GM18502 (cell line): ENCODE results near the gene PEX1.
"Not testable (repeated sequence)": the region's sequence is repeated elsewhere in the genome, so short reads cannot be mapped to it uniquely, and the experiment has no call there.

Experiments
- ATAC-seq: cut with Tn5 transposase; IDR thresholded peaks from one replicate; pipeline ENCODE4 v1.9.1; 2021; ENCODE audit warnings: mild to moderate bottlenecking; ENCODE audit not compliant: unreplicated experiment, poor library complexity

The PEX1 gene

DNA sequence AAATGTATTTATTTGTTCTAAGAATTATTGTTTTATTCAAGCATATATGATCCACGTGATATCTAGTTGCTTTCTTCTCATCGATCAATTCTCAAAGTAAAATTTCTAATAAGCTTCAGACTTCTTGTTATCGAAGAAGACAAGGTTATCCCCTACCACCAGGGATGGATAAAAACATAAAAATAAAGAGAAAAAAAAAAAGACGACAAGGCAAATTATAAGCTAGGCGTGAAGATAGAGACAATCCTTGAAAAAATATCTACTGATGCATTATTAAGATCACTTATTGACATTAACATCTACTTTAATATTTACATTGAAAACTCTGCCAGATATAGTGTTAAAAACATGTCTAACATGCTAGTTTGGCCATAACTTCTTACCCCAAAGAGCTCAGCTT is 19.4 kb downstream of the PEX1 start:
- no peak for ATAC-seq

DNA sequence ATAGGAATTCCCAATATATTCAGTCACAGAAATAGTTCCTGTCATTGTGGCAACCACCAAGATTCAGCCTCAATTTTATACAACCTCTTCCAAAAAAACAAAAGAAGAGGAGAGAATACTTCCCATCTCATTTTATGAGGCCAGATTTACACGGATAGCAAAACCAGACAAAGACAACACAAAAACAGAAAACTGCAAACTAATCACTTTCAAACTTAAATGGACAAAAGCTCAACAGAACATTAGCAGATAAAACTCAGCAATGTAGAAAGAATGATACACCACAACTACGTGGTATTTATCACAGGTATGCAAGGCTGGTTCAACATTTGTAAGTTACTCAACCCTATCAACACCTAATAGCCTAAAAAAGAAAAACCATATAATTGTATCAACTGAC is 22.0 kb downstream of the PEX1 start:
- no peak for ATAC-seq

DNA sequence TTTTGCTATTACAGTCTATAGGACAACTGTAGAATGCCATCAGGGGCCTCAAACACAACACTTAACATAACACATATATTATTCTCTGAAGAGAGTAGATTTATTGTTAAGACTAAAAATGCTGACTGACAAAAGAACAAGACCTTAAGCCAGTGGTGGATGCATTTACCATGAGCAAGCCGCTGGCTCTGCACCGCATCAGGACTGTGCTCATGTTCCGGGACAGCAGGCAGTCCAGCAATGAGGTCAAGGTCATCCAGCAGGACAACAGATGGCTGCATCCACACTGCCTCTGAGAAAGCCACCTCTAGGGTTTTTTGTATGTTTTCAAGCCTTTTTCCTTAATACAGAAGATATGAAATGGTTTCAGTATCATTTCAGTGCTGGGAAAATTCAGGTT is 23.8 kb downstream of the PEX1 start:
- no peak for ATAC-seq

DNA sequence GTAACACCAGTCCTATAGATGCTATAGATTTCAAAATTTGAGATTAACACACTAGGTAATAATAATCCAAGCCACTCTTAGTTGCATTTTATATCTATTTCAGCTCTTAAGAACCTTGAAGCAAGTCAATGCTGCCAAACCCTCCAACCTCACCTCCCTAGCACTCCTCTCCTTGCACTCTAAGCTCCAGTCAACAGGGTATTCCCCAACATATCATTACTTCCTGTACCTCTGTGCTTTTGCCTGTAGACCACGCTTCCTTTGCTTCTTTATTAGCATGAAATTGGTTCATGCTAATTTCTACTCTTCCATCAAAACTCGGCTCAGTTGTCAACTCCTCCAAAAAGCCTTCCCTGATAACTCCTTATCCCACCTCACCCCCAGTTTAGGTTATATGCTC is 24.6 kb downstream of the PEX1 start:
- no peak for ATAC-seq

- no peak for ATAC-seq
Observed at GRCh38 chr7:92498557-92498956, 29.8 kb downstream of the PEX1 start.

- ATAC-seq, result no peak
Observed at GRCh38 chr7:92496876-92497275, 31.4 kb downstream of the PEX1 start.

GRCh38 chr7:92489634-92490033 is 38.7 kb downstream of the PEX1 start:
- ATAC-seq, result no peak

GRCh38 chr7:92487804-92488203 is 40.5 kb downstream of the PEX1 start:
- no peak for ATAC-seq

DNA sequence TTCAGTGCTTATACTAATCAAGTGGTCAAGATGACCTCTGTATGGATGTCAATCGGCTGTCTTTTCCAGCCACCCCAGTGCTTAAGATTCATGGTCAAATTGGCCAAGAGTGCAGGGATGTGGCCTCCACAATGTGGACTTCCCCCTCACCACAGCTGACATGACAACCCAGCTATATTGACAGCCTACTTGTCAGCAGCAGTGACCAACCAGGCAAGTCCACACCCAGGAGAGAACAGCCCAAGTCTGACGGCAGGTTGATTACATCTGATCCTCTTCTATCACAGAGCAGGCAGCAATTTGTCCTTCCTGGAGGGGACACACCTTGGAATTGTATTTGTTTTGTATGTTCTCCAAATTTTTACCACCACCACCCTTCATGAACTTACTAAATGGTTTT is 42.3 kb downstream of the PEX1 start:
- ATAC-seq, result no peak

DNA sequence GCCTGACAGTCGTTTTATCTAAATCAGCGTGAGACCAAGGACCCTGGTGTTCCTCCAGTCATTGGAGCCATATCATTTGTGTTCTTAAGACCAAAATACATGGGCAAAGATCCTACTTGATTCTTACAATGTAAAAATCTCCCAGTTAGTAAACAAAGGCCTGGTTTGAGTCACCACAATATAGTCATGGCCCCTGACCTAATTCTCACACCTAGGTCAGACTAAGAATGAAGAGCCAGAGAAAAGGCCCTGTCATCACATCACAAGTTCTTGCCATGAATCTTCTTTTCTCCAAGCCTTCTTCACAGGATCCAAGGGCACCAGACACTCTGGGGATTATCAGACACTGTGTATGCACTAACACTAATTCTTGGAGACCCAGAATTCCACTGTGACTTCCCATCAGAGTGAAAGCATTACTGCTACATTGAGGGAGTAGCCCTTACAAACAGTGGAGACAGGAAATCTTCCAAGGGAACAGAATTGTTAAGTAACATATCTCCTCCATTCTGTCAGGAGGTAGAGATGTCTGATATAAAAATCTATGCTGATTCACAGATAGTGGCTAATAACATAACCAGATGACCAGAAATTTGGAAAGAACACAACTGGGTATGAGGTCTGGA is 42.9 kb downstream of the PEX1 start:
- ATAC-seq, result no peak

GRCh38 chr7:92484226-92484625 is 44.1 kb downstream of the PEX1 start:
- not testable (repeated sequence) for ATAC-seq

DNA sequence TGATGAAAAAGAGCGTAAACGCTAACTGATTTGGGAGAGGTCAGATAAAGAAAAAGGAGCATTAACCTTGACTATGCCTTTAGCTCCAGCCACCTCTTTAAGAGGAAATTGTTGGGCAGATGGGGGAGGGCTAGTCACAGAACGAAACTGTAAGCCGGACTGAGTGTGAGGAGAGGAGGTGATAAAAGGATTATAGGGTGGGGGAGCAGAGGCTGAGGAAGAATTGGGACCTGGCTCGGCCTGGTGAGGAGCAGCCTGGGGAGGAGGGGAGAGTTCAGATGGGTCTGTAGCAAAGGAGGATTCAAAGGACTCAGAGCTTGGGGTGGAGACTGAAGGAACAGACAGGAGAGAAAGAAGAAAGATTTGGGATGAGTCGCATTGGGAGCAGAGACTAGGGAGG is 44.7 kb downstream of the PEX1 start:
- not testable (repeated sequence) for ATAC-seq

DNA sequence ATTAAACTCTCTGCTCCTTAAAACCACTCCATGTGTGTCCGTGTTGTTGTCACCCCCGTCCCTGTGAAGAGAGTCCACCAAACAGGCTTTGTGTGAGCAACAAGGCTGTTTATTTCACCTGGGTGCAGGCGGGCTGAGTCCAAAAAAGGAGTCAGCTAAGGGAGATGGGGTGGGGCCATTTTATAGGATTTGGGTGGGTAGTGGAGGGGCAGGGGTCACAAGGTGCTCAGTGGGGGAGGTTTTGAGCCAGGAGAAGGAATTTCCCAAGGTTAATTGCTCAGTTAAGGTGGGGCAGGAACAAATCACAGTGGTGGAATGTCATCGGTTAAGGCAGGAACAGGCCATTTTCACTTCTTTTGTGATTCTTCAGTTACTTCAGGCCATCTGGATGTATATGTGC is 49.2 kb downstream of the PEX1 start:
- not testable (repeated sequence) for ATAC-seq

DNA sequence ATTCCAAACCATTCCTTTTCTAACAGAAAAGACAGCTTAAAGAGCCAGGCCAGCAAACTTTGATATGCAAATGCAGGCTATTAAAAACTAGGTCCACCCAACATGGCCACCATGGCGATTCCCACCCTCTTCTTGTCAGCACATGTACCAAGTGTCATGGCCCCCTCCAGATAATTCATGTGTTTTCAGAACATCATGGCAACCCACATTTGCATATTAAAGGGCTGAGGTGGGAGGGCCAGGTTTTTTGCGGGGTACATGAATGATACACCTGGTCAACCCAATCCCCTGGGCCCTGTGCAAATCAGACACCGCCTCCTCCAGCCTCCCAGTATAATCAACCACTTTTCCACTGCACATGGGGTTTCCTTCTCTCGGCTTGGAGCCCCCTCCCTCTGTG is 49.6 kb downstream of the PEX1 start:
- ATAC-seq, result no peak

GRCh38 chr7:92478095-92478494 is 50.2 kb downstream of the PEX1 start:
- no peak for ATAC-seq

GRCh38 chr7:92477681-92478080 is 50.6 kb downstream of the PEX1 start, which contains the start of gene ERVW-1:
Gene ERVW-1, minus strand, starts transcription at chr7:92477946. Its CDS starts 7,565 bp downstream, at chr7:92470381.
- ATAC-seq, result not testable (repeated sequence)

DNA sequence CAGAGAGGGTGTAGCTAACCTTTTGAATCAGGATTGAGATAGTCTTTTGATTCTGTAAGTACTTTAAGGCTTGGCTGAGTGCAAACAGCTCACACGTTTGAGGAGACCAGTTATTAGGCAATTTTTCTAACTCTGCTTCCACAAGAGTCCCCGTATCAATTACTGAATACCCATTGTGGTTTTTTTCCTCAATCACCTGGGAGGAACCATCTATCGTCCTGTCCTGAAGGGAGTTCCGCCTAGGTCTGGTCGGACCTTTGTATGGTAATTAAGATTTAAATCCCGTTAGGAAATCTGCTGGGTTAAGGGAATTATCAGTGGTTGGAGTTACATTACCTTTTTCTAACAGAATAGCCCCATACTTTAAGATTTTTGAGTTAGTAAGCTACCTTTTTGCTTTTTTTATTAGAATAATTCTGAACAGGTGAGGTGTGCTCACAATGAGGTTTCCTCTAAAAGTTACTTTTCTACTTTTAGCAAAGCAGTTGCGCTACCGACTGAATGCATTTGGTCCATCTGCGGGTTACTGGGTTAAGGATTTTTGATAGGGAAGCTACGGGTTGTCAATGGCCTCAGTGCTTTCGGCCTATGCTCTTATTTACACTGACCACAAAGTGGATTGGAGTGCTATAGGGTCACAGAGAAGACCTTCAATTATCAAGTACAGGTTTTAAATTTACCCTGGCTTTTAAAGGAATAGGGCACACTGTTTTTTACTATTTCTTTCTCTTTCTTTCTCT is 52.3 kb downstream of the PEX1 start:
- not testable (repeated sequence) for ATAC-seq

DNA sequence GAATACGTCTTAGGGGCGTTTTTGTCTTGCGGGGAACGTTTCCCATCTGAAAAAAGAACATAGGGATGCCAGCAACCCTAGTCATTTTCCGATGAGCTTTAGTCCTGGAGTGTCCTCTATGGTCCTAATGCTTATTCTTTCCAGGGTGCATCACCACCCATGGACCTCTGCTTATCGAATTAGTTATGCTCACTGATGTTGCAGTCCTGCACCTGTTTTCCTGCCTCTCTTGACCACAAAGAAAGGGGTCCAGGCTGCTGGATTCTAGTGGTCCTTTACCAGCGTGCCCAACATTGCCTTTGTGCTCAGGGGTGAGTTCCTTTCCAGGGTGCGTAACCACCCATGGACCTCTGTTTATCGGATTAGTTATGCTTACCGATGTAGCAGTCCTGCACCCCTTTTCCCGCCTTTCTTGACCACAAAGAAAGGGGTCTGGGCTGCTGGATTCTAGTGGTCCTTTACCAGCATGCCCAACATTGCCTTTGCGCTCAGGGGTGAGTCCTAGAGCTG is 53.0 kb downstream of the PEX1 start:
- ATAC-seq, result not testable (repeated sequence)

- not testable (repeated sequence) for ATAC-seq
Observed at GRCh38 chr7:92473989-92474388, 54.3 kb downstream of the PEX1 start.

DNA sequence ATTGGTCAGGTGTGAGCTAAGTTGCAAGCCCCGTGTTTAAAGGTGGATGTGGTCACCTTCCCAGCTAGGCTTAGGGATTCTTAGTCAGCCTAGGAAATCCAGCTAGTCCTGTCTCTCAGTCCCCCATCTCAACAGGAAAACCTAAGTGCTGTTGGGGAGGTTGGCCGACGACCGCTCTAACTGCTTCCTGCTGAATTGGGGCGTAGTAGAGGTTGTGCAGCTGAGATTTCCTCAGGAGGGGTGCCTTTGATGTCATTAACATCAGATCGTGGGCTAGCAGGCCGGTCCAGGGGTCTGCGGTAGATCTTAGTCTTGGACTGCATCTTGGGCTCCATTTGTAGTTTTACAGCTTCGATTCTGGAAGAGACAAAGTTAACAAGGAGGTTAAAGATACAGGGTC is 59.7 kb downstream of the PEX1 start:
- ATAC-seq, result not testable (repeated sequence)

DNA sequence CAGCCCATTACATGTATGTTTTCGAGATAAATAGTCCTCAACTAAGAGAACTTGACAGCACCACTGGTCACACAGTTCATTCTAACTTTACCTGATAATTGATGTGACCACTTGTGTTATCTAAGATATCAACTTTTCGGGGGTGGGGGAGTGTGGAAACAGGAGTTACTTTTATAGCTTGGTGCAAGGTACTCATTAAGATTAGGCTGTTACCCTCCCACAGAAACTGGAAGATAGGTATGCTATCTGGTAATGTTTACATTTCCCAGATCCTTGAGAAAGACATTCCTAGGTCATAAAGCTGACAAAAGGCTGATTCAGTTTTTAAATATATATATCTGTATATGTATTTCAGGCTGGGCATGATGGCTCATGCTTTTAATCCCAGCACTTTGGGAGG is 61.6 kb downstream of the PEX1 start:
- ATAC-seq, result no peak

DNA sequence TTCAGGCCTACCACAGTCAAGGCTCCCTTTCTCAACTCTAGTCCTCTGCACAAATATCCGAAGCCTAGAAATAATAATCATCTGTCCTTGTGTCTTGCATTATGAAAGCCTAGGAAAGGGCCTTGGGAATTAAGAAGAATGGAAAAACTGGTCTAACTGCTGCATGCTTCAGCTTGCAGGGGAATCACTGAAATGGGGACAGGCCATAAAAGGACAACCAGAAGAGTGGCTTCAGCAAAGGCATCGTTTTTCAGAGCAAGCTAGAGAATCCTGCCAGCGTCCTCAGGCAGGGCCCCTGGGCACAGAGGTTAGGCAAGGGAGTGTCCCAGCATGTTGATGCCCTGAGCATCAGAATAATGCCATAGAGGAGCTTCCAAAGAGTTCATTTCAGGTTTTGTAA is 63.8 kb downstream of the PEX1 start:
- no peak for ATAC-seq
